Measurements from ENCODE around the gene SYMPK. TPM values are rescaled to one million over a fixed set of nuclear protein-coding genes. Genes with fewer than 3 reads are reported as not detected.

SYMPK gene
- total and polyA plus RNA-seq, 8 donors: 32.2 to 420 (median 79.8) TPM

DNA sequence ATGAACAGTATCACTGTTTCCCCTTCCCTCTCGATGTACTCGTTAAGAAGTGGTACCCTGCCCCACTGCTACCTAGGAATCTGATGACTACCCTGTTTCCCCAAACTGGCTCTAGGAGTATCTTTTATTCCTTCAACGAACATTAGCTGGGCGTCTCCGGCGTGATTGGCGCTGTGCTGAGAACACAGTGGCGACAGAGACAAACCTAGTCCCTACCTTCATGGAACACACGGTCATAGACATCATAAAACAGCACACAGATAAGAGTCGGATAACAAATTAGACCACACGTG lies 730 bp downstream of the SYMPK start:
- H3K27ac ChIP-seq: peak overlapping the region; percentile 91 to 96 (median 93)
- H3K36me3 ChIP-seq: peaks cover 15 to 33% (median 24%) of the 10 kb centered on the region in 4 donors
- H3K4me1 ChIP-seq: peaks cover 24 to 40% (median 33%) of the 10 kb centered on the region in 4 donors
- H3K4me3 ChIP-seq: peak overlapping the region; percentile 75 to 97 (median 90)
- intact Hi-C loops (cut with DNase I; ENCODE audit: low total_unique reads): no loop called here
- no peak for DNase-seq
- H3K9me3 ChIP-seq: no peaks in the 10 kb centered on the region
- 0 to 1% (median 1%) methylated on average over 11 of the region's 11 CpGs for WGBS, 5 donors
- peaks cover 0 to 34% (median 9%) of the 10 kb centered on the region in 3 donors for H3K27me3 ChIP-seq
- TF ChIP-seq POLR2AphosphoS5 (IDR thresholded peaks at IDR 0.05): no peak
- TF ChIP-seq, protein P1, sequence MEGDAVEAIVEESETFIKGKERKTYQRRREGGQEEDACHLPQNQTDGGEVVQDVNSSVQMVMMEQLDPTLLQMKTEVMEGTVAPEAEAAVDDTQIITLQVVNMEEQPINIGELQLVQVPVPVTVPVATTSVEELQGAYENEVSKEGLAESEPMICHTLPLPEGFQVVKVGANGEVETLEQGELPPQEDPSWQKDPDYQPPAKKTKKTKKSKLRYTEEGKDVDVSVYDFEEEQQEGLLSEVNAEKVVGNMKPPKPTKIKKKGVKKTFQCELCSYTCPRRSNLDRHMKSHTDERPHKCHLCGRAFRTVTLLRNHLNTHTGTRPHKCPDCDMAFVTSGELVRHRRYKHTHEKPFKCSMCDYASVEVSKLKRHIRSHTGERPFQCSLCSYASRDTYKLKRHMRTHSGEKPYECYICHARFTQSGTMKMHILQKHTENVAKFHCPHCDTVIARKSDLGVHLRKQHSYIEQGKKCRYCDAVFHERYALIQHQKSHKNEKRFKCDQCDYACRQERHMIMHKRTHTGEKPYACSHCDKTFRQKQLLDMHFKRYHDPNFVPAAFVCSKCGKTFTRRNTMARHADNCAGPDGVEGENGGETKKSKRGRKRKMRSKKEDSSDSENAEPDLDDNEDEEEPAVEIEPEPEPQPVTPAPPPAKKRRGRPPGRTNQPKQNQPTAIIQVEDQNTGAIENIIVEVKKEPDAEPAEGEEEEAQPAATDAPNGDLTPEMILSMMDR (IDR thresholded peaks at IDR 0.05): no peak
- TF ChIP-seq EP300 (IDR thresholded peaks at IDR 0.05): no peak
- no peak for TF ChIP-seq POLR2A (IDR thresholded peaks at IDR 0.05)

DNA sequence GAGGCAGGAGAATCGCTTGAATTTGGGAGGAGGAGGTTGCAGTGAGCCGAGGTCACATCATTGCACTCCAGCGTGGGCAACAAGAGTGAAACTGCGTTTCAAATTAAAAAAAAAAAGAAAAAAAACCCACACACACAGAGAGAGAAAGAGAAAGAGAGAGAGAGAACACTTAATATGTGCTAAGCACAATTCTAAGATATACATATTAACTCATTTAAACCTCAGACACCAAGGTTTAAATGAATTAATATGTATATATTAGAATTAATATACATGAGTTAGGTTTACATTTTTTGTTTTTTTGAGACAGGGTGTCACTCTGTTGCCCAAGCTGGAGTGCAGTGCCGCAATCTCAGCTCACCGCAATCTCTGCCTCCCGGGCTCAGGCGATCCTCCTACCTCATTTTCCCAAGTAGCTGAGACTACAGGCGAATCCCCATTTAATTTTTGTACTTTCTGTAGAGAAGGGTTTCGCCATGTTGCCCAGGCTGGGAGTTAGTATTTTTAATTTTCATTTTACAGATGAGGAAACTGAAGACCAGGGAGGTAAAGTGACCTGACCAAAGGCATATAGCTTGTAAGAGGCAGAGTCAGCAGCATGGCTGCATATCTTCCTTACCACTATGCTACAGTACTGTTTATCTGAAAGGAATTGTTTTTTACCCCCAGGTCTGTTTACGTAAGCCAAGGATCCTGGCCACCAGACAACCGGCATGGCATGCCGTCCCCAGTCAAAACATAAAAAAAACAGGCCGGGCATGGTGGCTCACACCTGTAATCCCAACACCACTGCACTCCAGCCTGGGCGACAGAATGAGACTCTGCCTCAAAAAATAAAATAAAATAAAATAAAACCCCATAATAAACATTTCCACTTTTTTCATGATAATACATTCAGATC lies 2.3 kb downstream of the SYMPK start:
- Histone ChIP-seq H3K4me1 (peaks cover 24 to 40% (median 33%) of the 10 kb centered on the region in 4 donors), H3K27me3 (peaks cover 0 to 22% (median 9%) of the 10 kb centered on the region in 3 donors), H3K4me3 (peak overlapping the region in 1 of 4 donors; percentile 97), H3K27ac (peak overlapping the region in 1 of 5 donors; percentile 96), H3K36me3 (peaks cover 15 to 47% (median 37%) of the 10 kb centered on the region in 4 donors), H3K9me3 (no peaks in the 10 kb centered on the region)
- 70 to 82% (median 76%) methylated on average over 15 of the region's 15 CpGs for WGBS, 5 donors
- no peak for TF ChIP-seq POLR2A (IDR thresholded peaks at IDR 0.05)
- no peak for DNase-seq
- intact Hi-C loops (cut with DNase I; ENCODE audit: low total_unique reads): no loop called here

- no peak for DNase-seq
- 89 to 97% (median 95%) methylated on average over 15 to 16 of the region's 16 CpGs for WGBS, 5 donors
- intact Hi-C loops (cut with DNase I; ENCODE audit: low total_unique reads): no loop called here
- peaks cover 52 to 91% (median 90%) of the 10 kb centered on the region in 4 donors for H3K36me3 ChIP-seq
- H3K4me1 ChIP-seq: no peaks in the 10 kb centered on the region
- H3K9me3 ChIP-seq: no peaks in the 10 kb centered on the region
- TF ChIP-seq EP300 (IDR thresholded peaks at IDR 0.05) (no peak), POLR2AphosphoS5 (IDR thresholded peaks at IDR 0.05) (no peak), POLR2A (IDR thresholded peaks at IDR 0.05) (no peak)
- TF ChIP-seq, protein P1 (IDR thresholded peaks at IDR 0.05): no peak
- no peak overlapping the region for H3K4me3 ChIP-seq
- H3K27ac ChIP-seq: no peak overlapping the region
- H3K27me3 ChIP-seq: no peaks in the 10 kb centered on the region
These were observed 8.7 kb downstream of the SYMPK start for GRCh38 chr19:45854167-45854778.

- Histone ChIP-seq H3K4me3 (no peak overlapping the region), H3K9me3 (no peaks in the 10 kb centered on the region), H3K27ac (no peak overlapping the region), H3K27me3 (no peaks in the 10 kb centered on the region), H3K36me3 (peaks cover 53 to 91% (median 90%) of the 10 kb centered on the region in 4 donors), H3K4me1 (no peaks in the 10 kb centered on the region)
- intact Hi-C loops (cut with DNase I; ENCODE audit: low total_unique reads): no loop called here
- WGBS, 5 donors: 79 to 93% (median 82%) methylated on average over 2 to 7 of the region's 7 CpGs
- TF ChIP-seq POLR2A (IDR thresholded peaks at IDR 0.05) (no peak), POLR2AphosphoS5 (IDR thresholded peaks at IDR 0.05) (no peak), EP300 (IDR thresholded peaks at IDR 0.05) (no peak)
- TF ChIP-seq, protein P1 (IDR thresholded peaks at IDR 0.05): no peak
- no peak for DNase-seq
These were observed 10.0 kb downstream of the SYMPK start for GRCh38 chr19:45852983-45853382.
